SKM-1 treated with dmso at 0.1 percent for 144 hours (cell line): ENCODE data around the gene ELAVL3.
"Not testable (repeated sequence)": the region's sequence is repeated elsewhere in the genome, so short reads cannot be mapped to it uniquely, and the experiment has no call there.

Experiments
- DNase-seq: peaks from one replicate; lab custom pipeline; 2025; ENCODE audit not compliant: unreplicated experiment; lab: John Stamatoyannopoulos, UW

The ELAVL3 gene

GRCh38 chr19:11486661-11487503 lies 6.0 kb upstream of the ELAVL3 start:
- DNase-seq, result no peak

- no peak for DNase-seq
Observed at GRCh38 chr19:11485245-11485837, 4.5 kb upstream of the ELAVL3 start.

GRCh38 chr19:11483366-11484111 lies 2.7 kb upstream of the ELAVL3 start:
- no peak for DNase-seq

- peak; percentile 86 for DNase-seq
Observed at GRCh38 chr19:11482384-11483050, 1.7 kb upstream of the ELAVL3 start.

- DNase-seq, result peak; percentile 65
Observed at GRCh38 chr19:11481534-11482383, 913 bp upstream of the ELAVL3 start.

GRCh38 chr19:11479898-11480714 lies 740 bp downstream of the ELAVL3 start:
- DNase-seq, result no peak

GRCh38 chr19:11479090-11479897 lies 1.6 kb downstream of the ELAVL3 start:
- no peak for DNase-seq

- DNase-seq, result peak; percentile 7
Observed at GRCh38 chr19:11478167-11479089, 2.4 kb downstream of the ELAVL3 start.

GRCh38 chr19:11475861-11476260 lies 5.0 kb downstream of the ELAVL3 start:
- DNase-seq, result no peak

- DNase-seq, result not testable (repeated sequence)
Observed at GRCh38 chr19:11475343-11475742, 5.5 kb downstream of the ELAVL3 start.

GRCh38 chr19:11473725-11474124 lies 7.1 kb downstream of the ELAVL3 start:
- DNase-seq, result no peak

- not testable (repeated sequence) for DNase-seq
Observed at GRCh38 chr19:11468266-11468845, 12.5 kb downstream of the ELAVL3 start.

GRCh38 chr19:11465600-11465999 lies 15.2 kb downstream of the ELAVL3 start:
- DNase-seq, result no peak

GRCh38 chr19:11464333-11465265 lies 16.2 kb downstream of the ELAVL3 start:
- no peak for DNase-seq

GRCh38 chr19:11463391-11463790 lies 17.5 kb downstream of the ELAVL3 start:
- no peak for DNase-seq

- DNase-seq, result no peak
Observed at GRCh38 chr19:11461453-11461852, 19.4 kb downstream of the ELAVL3 start.
